Lung (tissue), 12 donors: Measurements from ENCODE around the gene ZFYVE1. TPM values are rescaled to one million over a fixed set of nuclear protein-coding genes. Genes with fewer than 3 reads are reported as not detected.

Experiments
- ATAC-seq: fragments of 200-7000 bp; cut with Tn5 transposase; one replicate; pipeline ENCODE4 v1.9.1; 2020; ENCODE audit warnings: moderate number of reproducible peaks; ENCODE audit not compliant: insufficient read depth, low FRiP score
- DNase-seq, 3 donors: peaks; one replicate each; pipeline ENCODE4 v3.0.0-alpha.2; 2013 to 2017
- H3K27ac ChIP-seq, 2 donors: one replicate each; pipeline ENCODE4 v1.5.1; 2013; ENCODE audit warnings: mild to moderate bottlenecking in 2 of 2, moderate library complexity in 2 of 2, control low read depth in 1 of 2, inconsistent platforms in 1 of 2, low read depth in 1 of 2, low read length in 1 of 2
- H3K27me3 ChIP-seq, 3 donors: one replicate each; pipeline ENCODE4 v1.5.1; 2013; ENCODE audit warnings: low read length in 2 of 3; ENCODE audit not compliant: control insufficient read depth in 3 of 3, insufficient read depth in 3 of 3
- H3K36me3 ChIP-seq, 4 donors: one replicate each; pipeline ENCODE4 v1.5.1; 2013; ENCODE audit warnings: low read length in 4 of 4, mild to moderate bottlenecking in 1 of 4, moderate library complexity in 1 of 4; ENCODE audit not compliant: control insufficient read depth in 4 of 4, insufficient read depth in 4 of 4
- H3K4me1 ChIP-seq, 5 donors: one replicate each; pipeline ENCODE4 v1.5.1; 2013; ENCODE audit warnings: low read length in 5 of 5, mild to moderate bottlenecking in 2 of 5, moderate library complexity in 1 of 5; ENCODE audit not compliant: control insufficient read depth in 5 of 5, insufficient read depth in 5 of 5
- H3K4me3 ChIP-seq: one replicate; pipeline ENCODE4 v1.5.1; 2013; ENCODE audit warnings: mild to moderate bottlenecking, control low read depth, moderate library complexity
- H3K9ac ChIP-seq, 2 donors: one replicate each; pipeline ENCODE4 v1.5.1; 2013; ENCODE audit warnings: low read length in 2 of 2, control low read depth in 1 of 2; ENCODE audit not compliant: insufficient read depth in 1 of 2
- H3K9me3 ChIP-seq, 4 donors: one replicate each; pipeline ENCODE4 v1.5.1; 2013; ENCODE audit warnings: low read length in 3 of 4, mild to moderate bottlenecking in 1 of 4, moderate library complexity in 1 of 4; ENCODE audit not compliant: control insufficient read depth in 4 of 4, insufficient read depth in 3 of 4
- CTCF ChIP-seq: IDR thresholded peaks from 2 replicates; pipeline ENCODE4 v1.5.1; 2012; ENCODE audit warnings: mild to moderate bottlenecking; ENCODE audit errors: control extremely low read depth, extremely low read depth
- WGBS, 2 donors: extraction: QIAGEN DNeasy Blood & Tissue Kit; methylation state at CpG; one replicate each; pipeline ENCODE4 v1.1.7; 2013; 5-methylcytosine and 5-hydroxymethylcytosine counted together
- polyA plus RNA-seq, 2 donors: library from polyadenylated mRNA; stranded (reverse); fragments of 200-250 nt; gene quantifications; one replicate each; pipeline ENCODE4 v1.2.1, GENCODE V29; 2013
- total RNA-seq, 2 donors: library from RNA; depleted of rRNA in 1 of 2; stranded (reverse); fragments of >200 nt in 1 of 2; gene quantifications; one replicate each; pipeline ENCODE4 v1.2.1, GENCODE V29; 2014 to 2021
- donor health status: control.
- donor health status: control.
- donor health status: Bipolar disorder and iron deficiency.
- donor health status: healthy.
- donor health status: DM: yes; HTN: yes; CAD: no.

ZFYVE1 gene
- total and polyA plus RNA-seq, 4 donors, result 4.1 to 17.7 (median 14.2) TPM

DNA sequence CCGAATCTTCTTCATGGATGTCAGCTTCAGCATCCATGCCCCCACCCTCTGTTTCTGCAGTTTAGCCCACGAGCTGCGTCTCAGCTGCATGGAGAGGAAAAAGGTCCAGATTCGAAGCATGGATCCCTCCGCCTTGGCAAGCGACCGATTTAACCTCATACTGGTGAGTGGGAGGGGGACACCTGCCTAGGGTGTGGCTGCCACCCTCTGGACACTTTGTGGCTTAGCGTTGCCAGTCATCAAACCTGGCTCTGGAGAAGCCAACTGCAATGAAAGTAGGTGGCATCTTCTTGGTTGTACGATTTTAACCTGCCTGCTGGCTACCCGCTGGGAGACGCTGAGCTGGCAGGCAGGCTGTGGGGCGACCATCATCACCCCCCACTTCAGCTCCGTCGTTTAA, 84.0 kb downstream of the ZFYVE1 start:
- peaks cover 13 to 44% (median 26%) of the 10 kb centered on the region in 4 donors for H3K36me3 ChIP-seq
- ATAC-seq (no peak), DNase-seq (no peak)
- H3K27me3 ChIP-seq, result no peaks in the 10 kb centered on the region
- H3K9me3 ChIP-seq, result no peaks in the 10 kb centered on the region
- no peak for TF ChIP-seq CTCF
- no peaks in the 10 kb centered on the region for H3K4me1 ChIP-seq
- no peak overlapping the region for H3K4me3 ChIP-seq
- 92 to 96% methylated on average over 14 of the region's 14 CpGs for WGBS, 2 donors
- no peak overlapping the region for H3K27ac ChIP-seq
- no peak overlapping the region for H3K9ac ChIP-seq

- H3K4me1 ChIP-seq, result no peaks in the 10 kb centered on the region
- H3K9ac ChIP-seq, result no peak overlapping the region
- H3K27me3 ChIP-seq, result no peaks in the 10 kb centered on the region
- H3K27ac ChIP-seq, result no peak overlapping the region
- no peak for TF ChIP-seq CTCF
- no peaks in the 10 kb centered on the region for H3K9me3 ChIP-seq
- 87 to 93% methylated on average over 12 of the region's 12 CpGs for WGBS, 2 donors
- peaks cover 13 to 39% (median 28%) of the 10 kb centered on the region in 4 donors for H3K36me3 ChIP-seq
- DNase-seq (peak in 2 of 3 donors; percentile 20 to 46), ATAC-seq (no peak)
- no peak overlapping the region for H3K4me3 ChIP-seq
Measured at GRCh38 chr14:72941286-72941985, 85.5 kb downstream of the ZFYVE1 start.

- no peaks in the 10 kb centered on the region for H3K9me3 ChIP-seq
- WGBS, 2 donors, result 85 to 87% methylated on average over 13 of the region's 13 CpGs
- no peak for DNase-seq
Measured at GRCh38 chr14:72939630-72940029, 87.3 kb downstream of the ZFYVE1 start.

More at GRCh38 chr14:72939630-72940029, 87.3 kb downstream of the ZFYVE1 start:
- H3K36me3 ChIP-seq, result peaks cover 13 to 34% (median 26%) of the 10 kb centered on the region in 4 donors
- no peak for TF ChIP-seq CTCF
- H3K27ac ChIP-seq, result no peak overlapping the region
- H3K9ac ChIP-seq, result no peak overlapping the region
- H3K4me3 ChIP-seq, result no peak overlapping the region
- no peak for ATAC-seq
- H3K27me3 ChIP-seq, result no peaks in the 10 kb centered on the region
- H3K4me1 ChIP-seq, result no peaks in the 10 kb centered on the region
